ENCODE measurements around the gene NDUFS2.

The NDUFS2 gene

DNA sequence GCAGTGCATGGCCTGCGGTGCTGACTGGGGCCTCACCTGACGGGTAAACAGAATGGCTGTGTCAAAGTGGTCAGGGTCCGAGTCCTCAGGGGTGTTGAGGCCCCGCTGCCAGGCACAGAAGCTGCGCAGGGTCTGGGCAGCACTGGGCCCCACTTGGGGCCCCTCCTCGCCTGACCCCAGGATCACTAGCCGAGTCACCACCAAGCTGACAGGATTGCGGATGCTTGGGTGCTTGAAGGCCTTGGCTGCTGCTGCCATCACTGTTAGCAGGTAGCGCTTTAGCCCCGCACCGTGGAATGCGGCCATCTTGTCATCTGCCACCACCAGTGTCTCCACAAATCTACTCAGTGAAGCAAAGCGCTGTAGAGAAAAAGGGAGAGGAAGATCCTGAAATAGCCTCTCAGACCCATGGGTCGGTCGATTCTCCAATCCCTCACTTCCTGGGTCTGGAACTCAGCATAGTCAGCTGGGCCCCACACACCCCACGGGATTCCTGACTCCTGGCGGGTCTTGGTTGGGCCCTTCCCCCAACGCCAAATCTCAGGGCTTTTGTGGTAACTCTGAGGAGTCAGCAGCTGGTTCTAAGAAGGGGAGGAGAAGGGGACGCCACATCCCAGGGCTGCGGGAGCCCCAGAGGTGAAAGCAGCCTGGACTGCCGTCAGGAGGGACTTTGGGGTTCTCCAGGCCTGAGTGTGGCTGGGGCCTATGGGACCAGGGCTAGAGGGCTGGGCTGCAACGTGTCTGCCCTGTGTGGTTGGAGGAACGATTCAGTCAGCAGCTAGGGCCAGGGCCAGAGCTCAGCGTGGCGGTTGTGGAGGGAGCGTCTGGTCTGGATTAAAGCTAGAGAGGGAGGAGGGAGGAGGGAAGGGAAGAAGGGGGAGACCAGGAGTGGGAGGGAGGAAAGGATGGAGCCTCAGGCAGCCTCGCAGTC lies 5.4 kb upstream of the NDUFS2 start:
- DNase-seq, result no peak

DNA sequence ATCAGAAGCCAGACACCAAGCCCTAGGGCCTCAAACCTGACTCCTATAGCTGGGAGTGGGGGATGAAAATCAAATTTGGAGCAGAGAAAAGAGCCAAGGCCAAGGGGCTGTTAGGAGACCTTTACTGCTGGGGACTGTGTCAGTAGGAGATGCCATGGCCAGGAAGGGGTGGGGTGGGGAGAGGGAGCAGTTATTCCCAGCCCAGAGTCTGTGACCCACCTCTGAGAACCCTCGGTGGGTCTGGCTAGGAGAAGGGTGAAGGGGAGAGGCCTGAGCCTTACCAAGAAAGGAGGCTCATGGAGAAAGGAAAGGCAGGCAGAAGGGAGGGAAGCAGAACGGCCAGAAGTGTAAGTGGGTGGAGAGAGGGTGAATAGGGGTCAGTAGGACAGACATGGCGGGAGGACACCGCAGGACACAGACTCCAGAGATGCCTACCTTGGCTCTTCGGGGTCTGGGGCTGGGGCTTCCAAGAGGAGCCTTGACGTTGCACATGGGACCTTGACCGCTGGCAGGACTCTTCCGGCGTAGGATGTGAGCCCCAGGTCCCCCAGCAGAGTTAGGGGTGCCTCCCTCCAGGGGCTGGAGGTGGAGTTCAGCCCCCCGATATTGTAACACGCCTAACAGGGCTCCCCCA lies 4.5 kb upstream of the NDUFS2 start:
- no peak for DNase-seq

DNA sequence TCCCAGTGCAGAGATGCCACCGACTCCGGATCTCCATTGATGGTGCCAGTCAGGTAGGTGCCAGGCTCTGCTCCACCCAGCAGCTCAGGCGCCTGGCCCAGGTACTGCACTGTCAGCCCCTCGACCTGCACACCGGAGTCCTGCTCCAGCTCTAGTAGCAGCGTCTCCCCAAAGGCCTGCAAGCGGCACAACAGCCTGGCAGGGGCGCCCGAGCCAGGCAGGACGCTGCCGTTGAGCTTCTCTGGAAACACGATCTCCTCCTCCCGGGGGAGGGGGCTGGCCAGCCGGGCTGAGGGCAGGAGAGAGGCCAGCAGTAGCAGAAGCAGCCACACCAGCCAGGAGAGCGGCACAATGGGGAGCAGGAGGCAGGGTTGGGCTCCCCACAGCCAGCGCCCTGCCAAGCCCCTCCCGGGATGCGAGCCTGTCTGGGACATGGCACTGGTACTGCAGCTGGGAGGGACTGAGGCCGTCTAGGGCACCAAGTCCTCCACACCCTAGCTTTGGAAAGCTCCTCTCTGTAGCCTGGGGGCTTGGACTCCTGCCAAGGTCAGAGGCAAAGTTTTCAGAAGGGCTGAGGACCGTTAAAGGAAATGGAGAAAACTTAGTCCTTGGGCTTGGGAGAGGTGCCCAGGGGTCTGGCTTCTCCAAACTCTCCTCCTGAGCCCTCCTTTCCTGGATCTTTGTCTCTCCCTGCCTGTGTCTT lies 3.8 kb upstream of the NDUFS2 start:
- no peak for DNase-seq

DNA sequence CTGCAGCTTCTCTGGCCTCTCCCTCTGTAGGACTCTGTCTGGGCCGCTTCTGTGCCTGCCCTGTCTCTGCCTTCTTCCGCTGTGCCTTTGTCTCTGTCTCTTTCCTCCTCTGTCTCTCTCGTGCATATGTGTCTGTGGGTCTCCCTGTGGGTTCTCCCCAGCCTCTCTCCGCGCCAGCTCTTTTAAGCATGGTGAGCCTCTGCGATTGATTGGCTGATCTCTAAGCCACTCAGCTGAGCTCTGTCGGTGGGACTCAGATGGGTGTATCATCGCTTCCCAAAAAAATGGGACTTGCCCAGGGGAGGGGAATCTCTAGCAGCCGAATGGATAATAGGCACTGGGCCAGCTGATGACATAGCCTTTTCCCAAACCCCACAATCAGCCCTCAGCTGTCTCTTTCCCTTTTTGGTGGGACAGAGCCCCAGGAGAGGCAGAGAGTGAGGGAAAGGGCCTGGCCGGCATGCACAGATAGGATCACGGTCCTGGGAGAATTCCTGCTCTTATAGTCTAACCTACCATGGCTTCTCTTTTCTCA lies 3.2 kb upstream of the NDUFS2 start, which contains the start of gene ADAMTS4:
Gene ADAMTS4 (minus strand): TSS at position 158 of the 535 bp plus-strand sequence. CDS start 427 bp downstream, outside the sequence.
- DNase-seq, result peak; percentile 96

DNA sequence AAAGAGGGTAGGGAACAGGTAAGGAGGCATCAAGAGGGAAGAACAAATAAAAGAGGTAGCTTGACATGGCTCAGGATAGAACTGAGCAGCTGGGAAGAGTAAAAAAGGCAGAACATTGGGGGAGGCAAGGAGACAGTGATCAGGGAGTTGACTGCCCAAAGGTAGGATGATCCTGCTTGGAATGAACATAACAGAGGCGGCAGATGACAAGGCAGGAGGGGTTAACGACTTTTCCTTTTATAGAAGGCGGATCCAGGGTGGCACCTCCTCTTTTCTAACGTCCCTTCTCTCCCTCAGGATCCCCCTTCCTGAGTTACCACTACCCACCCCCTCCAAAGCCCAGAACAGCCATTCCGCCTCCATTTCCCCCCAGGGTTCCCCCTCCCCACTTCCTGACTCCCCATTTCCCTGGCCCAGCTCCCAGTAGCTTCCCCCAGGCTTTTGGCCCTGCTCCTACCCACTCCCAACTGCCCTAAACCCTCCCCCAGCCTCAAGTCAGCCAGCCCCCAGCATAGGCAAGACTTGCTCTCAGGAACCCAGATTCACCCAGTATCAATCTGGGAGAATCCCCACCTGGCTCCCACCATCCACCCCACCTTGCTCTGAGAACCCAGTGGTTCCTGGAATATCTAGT lies 2.5 kb upstream of the NDUFS2 start:
- no peak for DNase-seq

DNA sequence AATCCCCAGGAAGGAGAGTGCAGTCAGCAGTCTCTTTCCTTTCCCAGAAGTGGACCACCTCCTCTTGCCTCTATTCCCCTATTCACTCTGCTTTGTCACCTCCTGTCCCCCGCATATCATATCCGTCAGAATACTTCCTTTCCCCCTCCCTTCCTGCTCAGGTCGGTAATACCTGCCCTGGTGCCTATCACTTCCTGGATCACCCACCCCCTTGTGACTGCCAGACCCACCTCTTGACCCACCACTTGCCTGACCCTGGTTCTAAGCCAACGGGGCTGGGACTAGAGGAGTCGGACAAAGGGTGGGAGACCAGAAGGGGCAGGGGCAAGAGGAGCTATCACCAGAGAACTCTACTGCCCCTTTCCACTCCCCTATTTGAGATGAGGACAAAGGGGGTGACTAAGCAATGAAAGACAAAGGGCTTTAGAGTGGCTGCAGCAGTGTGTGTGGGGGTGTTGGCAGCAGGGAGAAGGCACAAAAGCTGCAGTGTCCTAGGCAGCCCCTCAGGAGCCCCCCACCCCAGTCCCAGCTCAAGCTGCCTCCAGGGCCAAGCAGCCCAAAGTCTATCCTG lies 1.7 kb upstream of the NDUFS2 start:
- DNase-seq, result no peak

DNA sequence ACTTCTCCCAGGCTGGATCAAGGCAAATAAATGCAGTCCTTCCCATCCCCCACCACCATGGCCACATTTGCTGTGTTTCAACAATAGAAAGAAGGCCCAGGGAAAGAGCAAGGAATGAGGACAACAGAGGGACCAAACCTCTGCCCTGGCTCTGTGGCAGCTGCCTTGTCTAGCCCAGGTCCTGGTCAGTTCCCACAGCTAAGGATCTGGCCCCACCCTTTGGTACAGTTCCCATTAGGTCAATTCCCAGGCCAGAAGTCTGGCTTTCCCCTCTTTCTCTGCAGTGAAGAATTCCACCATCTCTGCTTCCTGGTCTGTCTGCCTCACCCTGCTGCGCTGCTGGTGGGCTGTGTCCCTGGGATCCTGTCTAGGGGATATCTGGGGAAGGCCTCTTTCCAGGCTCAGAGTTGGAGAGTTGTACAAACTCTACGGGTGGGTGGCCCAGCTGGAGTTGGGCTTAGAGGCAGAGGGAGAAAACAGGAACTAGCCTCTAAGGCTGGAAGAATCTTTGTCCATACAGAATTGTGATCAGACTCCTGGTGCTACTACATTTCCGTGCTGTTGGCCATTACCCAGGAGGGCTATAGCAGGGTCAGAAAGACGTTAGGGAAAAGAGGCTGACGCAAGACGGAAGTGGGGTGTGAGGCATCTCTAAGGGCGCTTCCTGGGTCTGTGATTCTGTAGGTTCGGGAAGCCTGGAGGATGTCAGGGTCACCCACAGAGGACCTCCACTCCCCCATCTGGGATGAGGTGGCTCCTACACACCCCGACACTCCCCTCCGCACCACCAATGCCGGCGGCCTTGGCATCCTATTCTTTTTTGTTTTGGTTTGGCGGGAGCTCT lies 953 bp upstream of the NDUFS2 start:
- DNase-seq, result peak; percentile 61

DNA sequence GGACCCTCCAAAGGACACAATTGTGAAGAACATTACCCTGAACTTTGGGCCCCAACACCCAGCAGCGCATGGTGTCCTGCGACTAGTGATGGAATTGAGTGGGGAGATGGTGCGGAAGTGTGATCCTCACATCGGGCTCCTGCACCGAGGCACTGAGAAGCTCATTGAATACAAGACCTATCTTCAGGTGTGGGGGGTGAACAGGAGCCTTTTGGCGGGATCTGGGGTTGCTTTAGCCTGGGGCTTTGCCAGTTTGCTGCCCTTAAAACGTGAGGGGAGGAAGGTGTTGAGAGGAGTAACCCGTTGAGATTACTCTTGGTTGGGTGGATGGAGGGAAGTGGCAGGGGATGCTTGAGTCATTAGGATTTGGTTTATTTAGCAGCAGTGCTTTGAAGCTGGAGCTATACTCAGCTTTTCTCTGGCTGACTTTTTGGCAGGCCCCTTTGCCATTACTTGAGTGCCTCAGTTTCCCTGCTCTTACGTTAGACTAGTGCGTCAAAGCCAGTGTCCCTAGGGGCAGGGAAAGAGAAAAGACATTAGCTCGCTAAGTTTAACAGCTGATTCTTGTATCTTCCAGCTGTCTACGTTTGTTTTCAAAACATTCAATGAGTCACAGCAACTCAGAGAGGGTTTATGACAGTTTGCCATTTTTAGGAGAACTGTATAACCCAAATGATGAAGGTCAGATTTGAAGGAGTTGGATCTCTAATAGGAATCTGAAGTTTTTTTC lies 4.4 kb downstream of the NDUFS2 start:
- no peak for DNase-seq

DNA sequence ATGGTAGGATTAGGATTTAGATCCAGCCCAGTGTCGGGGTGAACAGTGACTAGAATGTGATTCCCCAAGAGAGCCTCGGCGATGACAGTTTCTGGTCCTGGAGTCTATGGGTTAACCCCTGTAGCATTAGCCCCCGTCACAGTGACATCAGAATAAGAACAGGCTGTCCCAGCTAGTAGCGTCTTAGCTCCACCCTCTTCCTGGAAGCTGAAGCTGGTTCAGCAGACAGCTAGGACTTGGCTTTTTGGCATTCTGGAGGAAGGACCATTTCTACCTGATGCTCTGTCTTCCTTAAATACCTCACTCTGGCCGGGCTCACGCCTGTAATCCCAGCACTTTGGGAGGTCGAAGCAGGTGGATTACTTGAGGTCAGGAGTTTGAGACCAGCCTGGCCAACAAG lies 5.0 kb downstream of the NDUFS2 start:
- DNase-seq, result no peak

DNA sequence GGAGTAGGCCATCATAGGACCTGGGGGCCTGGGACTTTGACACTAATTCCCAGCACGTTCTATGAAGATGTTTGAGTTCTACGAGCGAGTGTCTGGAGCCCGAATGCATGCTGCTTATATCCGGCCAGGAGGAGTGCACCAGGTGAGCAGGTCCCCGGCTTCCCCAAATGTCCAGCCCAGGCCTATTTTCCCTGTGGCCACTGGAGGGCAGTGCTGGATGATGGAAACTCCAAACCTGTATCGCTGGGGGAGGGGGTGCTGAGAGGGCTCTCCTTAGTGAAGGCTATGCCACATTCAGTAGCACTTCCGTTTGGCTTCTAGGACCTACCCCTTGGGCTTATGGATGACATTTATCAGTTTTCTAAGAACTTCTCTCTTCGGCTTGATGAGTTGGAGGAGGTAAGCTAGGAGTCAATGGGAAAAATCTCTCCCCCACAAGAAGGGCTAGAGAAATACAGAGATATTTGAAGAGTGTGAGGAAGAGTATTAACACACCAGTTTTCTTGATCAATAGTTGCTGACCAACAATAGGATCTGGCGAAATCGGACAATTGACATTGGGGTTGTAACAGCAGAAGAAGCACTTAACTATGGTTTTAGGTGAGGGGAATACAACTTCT lies 7.7 kb downstream of the NDUFS2 start:
- DNase-seq, result peak; percentile 45

DNA sequence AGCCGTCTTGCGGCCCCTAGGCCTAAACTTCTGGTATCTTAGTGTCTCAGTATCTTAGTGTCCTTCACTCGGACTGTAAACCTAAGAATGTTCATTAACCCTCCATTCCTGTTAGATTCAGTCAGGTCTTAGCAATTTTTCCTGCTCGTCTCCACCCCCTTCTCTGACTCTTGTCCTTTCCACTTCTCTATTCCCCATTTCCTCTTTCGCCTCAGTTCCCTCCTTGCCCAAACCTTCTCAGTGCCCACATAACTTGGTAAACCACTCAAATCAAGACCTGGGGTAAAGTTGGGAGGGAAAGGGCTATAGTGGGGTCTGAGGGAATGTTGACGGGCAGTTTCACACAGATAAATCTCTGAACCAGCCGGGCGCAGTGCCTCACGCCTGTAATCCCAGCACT lies 12.2 kb downstream of the NDUFS2 start:
- no peak for DNase-seq

DNA sequence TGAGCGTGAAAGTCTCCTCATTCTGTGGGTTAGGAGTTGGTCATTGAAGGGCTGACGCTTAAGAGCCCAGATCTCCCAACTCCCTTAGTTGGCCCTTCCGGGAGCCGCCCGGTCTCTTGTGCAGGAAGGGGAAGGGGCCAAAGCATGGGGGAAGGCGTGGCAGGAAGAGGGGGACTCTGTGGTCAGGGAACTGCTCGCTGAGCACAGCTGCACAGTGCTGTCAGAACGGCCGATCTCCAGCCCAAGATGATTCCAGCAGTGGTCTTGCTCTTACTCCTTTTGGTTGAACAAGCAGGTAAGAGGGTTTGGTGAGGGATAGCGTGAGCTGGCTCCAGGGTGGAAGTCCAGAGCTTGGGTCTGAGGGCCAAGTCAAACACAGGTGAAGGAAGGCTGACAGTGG lies 12.9 kb downstream of the NDUFS2 start, which contains the start of gene FCER1G:
Gene FCER1G (plus strand): TSS at position 220 of the 400 bp plus-strand sequence. CDS start 27 bp downstream, at position 247.
- no peak for DNase-seq

DNA sequence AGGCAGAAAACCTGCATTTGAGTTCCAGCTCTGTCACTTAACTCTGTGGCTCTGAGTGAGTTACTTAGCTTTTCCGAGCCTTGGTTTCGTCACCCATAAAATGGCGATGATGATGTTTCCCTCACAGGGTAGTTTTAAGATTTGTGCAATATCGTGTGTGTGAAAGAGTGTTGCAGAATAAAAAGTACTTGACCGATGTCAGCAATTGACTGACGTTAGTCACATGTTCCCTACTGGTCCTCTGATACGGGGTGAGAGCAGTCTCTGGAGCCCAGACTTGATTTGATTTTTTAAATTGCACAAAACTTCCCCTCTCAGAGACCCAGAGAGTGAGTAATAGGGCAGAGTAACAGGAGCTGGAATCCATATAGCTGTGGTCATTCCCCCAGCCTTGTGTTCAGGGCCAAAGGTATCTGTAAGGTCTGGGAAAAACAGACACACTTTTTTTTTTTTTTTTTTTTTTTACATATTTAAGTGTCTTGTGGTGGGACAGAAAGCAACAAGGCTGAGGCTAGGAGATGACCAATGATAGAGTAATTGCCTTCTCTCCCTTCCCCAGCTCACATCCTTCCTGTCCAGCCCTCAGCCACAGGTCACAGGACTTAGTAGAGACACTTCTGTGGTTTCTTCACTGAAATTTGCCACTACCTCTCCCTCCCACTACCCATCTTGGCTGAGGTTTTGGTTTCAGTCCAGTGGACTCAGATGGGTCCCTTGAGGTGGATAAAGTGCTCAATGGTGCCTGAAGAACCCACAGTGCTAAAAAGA lies 15.0 kb downstream of the NDUFS2 start:
- DNase-seq, result no peak

DNA sequence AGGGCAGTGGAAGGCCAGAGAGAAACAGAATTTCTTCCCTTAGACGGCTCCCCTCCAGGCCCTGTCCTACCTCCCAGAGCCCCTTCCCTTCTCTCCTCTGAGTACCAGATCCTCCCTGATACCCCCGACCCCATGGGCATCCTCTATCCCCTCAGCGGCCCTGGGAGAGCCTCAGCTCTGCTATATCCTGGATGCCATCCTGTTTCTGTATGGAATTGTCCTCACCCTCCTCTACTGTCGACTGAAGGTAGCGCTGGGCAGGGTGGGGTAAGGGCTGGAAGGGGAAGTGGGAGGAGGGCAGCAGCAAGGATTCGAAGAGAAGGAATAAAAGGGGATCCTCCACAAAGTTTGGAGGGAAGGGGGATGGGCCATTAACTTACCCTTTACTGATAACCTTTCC lies 15.7 kb downstream of the NDUFS2 start:
- DNase-seq, result no peak

DNA sequence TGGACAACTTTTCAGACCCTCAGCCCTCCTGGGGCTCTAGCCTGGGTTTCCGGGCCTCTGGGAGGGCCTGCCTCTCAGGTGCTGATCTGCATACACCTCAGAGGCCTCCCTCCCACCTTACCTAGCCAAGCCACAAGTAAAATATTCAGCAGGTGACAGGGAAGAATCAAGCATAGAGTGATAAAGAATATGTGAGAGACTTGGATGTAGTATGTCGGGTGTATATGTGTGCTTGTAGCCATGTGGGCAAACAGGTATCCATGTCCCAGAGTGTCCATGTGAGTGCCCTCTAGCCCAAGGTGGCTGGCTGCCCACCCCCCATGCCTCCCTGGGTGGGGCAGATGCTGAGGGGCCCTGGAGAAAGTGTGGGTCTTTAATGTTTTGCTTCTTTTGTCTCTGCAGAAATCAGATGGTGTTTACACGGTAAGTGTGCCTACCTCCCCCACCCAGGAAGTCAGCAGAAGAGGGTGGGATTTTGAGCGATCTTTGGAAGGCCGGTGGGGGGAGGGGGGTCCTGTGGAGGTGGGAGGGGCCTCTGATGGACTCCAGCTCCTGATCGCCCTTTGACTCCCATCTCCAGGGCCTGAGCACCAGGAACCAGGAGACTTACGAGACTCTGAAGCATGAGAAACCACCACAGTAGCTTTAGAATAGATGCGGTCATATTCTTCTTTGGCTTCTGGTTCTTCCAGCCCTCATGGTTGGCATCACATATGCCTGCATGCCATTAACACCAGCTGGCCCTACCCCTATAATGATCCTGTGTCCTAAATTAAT lies 16.3 kb downstream of the NDUFS2 start:
- no peak for DNase-seq

DNA sequence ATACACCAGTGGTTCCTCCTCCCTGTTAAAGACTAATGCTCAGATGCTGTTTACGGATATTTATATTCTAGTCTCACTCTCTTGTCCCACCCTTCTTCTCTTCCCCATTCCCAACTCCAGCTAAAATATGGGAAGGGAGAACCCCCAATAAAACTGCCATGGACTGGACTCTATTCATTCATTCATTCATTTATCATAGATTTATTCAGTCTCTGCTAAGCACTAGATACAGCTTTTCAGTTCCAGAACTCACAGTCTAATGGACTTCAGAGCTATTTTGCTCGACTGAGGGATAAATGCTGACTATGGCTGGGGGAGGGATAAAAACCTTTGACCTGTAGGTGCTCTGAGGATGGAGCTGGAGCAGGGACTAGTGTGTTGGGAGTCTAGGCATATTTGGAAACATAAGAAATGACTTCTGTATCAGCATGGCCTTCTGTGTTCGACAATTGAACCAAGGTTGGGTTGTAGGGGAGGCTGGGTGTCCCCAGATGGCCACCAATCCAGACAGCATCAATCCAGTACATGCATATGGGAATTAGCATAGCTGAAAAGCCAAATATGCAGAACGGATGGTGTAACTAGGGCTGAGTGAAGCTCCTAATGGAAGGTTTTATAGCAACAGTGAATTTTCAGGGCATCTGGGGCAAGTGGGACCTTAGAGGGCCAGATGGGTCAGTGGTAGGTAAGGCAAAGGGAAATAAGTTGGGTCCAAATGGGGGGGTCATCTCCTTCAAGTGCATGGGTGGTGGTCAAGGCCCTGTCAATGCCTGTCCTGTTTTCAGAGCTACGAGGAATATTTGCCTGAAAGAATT lies 17.1 kb downstream of the NDUFS2 start:
- no peak for DNase-seq

DNA sequence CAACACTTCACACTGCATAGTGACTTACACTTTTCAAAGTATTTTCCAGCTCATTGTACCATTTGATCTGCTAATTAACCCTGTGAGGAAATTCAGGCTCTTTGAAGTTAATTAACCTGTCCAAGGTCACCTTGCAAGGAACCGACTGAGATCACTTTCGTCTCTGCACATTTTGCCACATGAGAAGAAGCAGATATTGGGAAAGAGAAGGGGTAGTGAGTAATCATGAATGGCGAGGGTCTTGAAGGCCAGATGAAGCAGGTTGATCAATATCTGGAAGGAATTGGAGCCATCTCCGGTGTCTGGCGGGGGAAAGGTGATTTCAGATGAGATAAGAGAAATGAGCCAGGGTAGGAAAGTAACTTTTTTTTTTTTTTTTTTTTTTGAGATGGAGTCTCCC lies 17.8 kb downstream of the NDUFS2 start:
- DNase-seq, result no peak
